Activated CD4-positive, CD25-positive, alpha-beta regulatory T cell (primary cell): ENCODE data around the gene SIRT3.
A peak's percentile ranks its signal among the peaks of the same experiment; 100 is the strongest.

ENCODE experiments used
- DNase-seq, 4 experiments: peaks; one replicate each; lab custom pipeline; 2025; lab: John Stamatoyannopoulos, UW

SIRT3 gene

DNA sequence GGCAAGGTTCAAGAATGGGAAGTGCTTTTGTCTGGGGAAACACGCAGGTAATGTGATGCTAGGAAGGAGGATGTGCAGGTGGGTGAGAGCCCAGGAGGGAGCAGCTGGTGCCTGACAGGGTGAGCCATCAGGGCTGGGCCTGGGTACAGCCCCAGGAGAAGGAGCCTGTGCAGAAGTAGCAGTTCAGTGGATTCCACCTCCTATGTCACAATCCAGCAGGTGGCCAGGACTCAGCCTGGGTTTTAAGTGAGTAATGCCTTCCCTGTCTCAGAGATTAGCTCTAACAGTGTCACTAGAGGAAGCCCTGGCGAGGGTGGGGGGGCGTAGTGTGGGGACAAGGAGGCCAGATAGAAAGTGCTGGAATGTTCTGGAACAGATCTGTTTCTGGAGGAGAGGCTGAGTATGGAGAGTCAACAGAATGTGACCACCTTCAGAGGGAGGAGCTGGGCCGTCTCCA, 20.5 kb downstream of the SIRT3 start:
- no peak for DNase-seq

DNA sequence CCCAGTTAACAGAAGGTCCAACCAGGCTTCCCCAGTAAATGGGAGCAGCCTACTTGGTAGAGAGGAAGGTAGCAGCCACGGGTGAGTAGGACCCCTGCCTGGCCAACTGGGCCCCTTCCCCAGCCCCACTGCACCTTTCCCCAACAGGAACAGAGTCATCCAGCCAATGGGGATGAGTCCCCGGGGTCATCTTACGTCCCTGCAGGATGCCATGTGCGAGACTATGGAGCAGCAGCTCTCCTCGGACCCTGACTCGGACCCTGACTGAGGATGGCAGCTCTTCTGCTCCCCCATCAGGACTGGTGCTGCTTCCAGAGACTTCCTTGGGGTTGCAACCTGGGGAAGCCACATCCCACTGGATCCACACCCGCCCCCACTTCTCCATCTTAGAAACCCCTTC, 22.1 kb downstream of the SIRT3 start:
- no peak for DNase-seq

DNA sequence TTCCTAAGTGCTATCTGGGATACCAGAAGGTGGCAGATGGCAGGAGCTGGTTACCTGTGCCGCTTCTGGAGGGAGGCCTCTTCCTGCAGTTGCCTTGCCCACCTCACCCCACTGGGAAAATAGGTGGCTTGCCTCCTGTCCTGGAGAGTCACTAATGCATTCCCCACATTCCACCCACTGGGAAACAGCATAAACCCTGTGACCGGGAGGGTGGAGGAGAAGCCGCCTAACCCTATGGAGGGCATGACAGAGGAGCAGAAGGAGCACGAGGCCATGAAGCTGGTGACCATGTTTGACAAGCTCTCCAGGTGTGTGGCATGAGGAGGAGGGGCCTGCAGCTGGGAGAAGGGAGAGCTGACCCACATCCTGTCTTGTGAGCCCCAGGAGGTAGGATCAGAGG, 23.0 kb downstream of the SIRT3 start:
- no peak for DNase-seq

DNA sequence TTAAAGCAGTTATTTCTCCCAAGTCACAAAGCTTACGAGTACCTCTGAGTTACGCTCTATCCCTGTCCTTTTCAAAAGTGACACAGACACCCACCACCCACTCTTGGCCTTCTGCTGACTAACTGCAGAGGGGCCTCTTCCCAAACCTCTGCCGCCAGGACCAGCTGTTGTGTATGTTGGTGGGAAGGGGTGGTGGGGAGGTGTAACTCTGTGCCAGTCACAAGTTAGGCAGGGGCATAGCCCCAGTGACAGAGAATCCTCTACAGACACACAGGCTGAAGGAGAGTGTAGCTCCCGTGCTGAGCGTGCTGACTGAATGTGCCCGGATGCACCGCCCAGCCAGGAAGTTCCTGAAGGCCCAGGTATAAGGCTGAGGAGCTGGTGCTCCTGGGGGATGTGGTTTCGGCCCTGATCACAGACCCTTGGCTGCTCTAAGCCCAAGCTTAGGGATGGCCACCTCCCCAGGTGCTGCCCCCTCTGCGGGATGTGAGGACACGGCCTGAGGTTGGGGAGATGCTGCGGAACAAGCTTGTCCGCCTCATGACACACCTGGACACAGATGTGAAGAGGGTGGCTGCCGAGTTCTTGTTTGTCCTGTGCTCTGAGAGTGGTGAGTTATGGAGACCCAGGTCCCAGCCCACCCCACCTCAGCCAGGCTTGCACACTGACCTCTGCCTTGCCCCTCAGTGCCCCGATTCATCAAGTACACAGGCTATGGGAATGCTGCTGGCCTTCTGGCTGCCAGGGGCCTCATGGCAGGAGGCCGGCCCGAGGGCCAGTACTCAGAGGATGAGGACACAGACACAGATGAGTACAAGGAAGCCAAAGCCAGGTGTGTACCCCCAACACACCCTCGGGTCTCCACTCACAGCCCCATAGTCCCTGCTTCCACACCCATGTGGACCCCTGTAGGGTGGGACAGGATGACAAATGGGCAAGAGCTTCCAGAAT, 23.7 kb downstream of the SIRT3 start:
- DNase-seq, result no peak

DNA sequence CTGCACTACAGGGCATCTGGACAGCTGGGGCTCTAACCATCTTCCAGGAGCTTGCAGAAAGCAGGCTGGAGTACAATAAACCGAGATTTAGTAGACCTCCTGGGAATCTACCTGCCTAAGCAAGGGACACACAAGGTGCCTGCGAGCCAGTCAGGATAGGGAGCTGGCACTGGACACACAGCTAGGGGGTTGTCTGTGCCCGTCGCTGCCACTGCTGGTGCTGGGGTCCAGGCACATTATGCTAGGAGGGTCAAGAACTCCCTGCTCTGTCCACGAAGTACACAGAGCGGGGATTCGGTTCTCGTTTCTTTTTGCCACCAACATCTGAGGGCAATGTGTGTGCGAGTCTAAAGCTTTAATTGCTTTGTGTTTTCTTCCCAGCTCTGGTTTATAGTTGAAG, 24.4 kb downstream of the SIRT3 start:
- no peak for DNase-seq

DNA sequence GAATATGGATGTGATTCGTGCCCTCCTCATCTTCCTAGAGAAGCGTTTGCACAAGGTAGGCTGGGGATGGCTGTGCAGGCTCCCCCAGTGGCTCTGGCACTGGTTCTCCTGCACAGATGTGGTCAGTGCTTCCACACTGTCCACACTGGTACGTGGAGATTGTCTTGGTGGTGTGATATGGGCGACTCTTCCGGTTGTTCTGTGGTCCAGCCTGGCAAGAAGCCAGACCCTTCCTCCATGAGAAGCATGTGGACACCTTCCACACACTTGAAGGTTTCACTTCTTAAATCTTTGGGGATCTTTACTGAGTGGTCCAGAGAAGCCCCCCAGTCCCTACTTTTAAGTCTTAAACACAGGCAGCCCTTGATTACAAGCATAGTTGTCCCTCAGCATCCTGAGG, 24.8 kb downstream of the SIRT3 start:
- DNase-seq, result no peak

DNA sequence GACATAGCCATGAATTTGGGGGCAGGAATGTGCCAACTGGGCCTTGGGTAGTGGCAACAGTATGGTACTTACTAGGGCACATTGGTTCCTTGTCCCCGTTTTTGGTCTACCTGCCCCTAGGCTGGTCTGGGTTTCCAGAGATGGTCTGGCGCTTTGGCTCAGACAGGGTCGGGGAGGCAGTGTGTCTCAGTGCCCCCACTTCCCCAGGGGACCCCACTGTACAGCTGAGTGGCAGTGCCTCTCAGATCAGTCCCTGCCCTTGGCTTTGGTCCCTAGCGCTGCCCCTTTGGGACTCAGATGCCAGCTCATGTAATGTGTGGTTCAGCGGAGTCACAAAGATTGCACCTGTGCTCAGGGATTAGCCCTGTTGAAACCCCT, 25.4 kb downstream of the SIRT3 start:
- DNase-seq, result no peak

DNA sequence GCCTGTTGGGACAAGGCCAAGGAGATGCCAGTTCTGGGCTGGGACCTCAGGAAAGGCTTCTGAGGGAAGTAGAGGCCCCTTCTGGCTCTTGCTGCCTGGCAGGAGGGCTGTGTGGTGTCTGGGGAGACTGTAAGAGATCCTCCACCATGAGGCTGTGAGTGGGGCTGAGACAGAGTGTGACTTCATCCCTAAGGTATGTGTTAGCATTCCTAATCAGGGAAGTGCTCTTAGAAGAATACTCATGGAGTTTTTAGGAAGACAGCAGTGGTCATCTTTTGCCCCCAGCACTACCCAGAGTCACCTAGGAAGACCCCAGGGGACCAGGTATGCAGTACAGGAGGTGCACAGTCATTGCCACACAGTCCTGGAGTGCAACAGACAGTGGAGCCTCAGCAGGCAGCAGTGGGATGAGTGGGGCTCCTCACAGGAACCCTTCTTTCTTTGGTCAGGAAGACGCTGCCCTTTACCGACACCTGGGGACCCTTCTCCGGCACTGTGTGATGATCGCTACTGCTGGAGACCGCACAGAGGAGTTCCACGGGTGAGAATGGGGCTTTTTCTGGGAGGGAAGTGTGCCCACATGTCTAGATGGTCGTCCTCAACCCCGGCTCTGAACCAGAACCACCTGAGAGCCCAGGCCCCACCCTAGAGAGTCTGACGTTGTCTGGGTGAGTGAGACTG, 25.9 kb downstream of the SIRT3 start:
- no peak for DNase-seq

DNA sequence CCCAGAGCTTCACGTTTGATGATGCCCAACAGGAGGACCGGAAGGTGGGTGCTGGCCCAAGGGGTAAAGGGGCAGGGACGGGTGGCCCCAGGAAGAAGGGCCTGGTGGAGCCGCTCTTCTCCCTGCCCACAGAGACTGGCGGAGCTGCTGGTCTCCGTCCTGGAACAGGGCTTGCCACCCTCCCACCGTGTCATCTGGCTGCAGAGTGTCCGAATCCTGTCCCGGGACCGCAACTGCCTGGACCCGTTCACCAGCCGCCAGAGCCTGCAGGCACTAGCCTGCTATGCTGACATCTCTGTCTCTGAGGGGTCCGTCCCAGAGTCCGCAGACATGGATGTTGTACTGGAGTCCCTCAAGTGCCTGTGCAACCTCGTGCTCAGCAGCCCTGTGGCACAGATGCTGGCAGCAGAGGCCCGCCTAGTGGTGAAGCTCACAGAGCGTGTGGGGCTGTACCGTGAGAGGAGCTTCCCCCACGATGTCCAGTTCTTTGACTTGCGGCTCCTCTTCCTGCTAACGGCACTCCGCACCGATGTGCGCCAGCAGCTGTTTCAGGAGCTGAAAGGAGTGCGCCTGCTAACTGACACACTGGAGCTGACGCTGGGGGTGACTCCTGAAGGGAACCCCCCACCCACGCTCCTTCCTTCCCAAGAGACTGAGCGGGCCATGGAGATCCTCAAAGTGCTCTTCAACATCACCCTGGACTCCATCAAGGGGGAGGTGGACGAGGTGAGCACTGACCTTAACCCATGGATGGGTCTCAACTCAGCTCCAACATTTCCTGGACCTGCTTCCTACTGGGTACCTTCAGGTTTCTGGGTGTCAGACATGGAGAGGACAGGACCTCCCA, 26.6 kb downstream of the SIRT3 start:
- DNase-seq, result no peak

DNA sequence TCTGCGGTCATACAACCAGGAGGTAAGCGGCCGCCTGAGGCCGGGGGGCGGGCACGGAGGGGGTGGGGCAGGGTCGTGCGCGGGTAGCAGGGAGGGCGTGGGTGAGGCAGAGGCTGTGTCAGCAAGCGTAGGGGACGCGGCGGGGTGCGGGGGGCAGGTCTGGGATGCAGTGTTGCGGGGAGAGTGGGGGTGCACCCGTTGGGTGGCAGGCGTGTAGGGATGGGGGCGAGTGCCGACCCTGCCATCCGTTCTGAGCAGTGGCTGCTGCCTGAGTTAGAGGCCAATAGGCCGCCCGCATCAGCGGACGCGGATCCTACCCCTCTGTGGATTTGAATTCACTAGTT, 27.3 kb downstream of the SIRT3 start:
- DNase-seq, result no peak

DNA sequence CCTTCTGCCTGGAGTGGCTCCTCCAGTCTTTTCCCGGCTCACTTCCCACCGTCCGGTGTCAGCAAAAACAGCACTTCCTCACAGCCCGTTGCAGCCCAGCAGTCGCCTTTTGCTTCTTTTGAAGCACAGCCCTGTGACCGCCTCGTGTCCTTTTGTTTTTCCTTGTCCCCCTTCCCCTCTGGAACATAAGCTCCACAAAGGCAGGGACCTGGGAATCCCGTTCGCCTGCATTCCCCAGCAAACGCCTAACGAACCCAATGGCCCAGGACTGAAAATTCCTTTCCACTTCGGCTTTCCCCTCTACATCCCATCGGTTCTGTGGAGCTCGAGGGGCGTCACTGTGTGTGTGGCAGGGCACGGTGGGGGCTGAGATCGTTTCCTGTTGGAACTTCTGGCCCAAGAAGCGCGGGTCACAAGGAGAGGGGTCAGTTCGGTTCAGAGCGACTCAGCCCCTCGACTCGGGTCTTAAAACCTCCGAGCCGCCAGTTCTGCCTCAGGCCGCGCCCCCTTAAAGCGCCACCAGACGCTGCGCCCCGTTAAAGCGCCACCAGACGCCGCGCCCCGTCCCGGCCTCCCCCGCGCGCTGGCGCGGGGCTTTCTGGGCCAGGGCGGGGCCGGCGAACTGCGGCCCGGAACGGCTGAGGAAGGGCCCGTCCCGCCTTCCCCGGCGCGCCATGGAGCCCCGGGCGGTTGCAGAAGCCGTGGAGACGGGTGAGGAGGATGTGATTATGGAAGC, 27.8 kb downstream of the SIRT3 start:
- DNase-seq, result peak; percentile 62 to 72 (median 66)

DNA sequence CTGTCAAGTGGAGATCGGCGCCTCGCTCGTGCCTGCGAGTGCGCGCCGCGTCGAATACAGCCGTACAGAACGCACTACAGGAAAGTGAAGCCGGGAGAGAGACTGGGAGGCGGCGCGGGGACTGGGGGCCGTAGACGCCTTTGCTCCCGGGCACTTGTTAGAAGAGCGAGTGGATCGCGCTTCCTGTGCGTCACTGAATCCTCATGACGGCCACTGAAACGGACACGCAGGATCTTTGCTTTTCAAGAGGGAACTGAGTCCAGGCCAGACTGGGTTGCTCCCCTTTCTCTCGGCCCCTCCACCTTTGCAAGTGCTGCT, 28.3 kb downstream of the SIRT3 start:
- DNase-seq, result no peak

DNA sequence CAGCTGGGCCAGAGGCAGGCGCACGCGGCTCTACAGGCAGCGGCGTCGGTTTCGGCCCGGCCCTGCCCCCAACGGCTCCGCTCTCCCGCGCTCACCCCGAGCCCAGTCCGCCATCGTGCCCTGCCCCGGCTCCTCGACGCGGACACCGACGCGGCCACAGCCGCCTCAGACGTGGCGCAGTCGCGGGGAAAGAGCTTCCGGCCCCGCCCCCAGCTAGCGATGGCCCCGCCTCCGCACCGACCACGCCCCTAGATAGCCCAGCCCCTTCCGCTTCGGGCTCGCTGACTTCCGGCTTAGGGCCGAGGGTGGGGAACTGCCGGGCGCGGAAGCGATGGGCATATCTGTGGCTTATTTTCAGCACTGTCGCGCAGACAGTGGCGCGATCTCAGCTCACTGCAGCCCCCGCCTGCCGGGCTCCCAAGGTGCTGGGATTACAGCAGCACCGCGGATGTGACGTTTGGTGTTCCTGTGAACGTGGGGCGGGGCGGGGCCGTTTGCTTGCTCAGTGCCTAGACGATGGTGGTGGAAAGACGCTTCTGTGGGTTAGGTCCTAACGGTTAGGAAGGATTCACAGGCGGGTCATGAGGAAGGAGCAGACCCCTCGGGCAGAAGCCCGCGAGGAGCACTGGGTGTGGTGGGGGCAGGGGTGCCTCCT, 28.8 kb downstream of the SIRT3 start, which contains the start of the genes BET1L and RIC8A:
TSS of gene BET1L (minus strand) at position 192 of the 655 bp plus-strand sequence. CDS start at position 114, 78 bp downstream.
TSS of gene RIC8A (plus strand) at position 501 of the 655 bp plus-strand sequence. CDS start 1,147 bp downstream, outside the sequence.
- DNase-seq, result peak; percentile 91 to 100 (median 96)

DNA sequence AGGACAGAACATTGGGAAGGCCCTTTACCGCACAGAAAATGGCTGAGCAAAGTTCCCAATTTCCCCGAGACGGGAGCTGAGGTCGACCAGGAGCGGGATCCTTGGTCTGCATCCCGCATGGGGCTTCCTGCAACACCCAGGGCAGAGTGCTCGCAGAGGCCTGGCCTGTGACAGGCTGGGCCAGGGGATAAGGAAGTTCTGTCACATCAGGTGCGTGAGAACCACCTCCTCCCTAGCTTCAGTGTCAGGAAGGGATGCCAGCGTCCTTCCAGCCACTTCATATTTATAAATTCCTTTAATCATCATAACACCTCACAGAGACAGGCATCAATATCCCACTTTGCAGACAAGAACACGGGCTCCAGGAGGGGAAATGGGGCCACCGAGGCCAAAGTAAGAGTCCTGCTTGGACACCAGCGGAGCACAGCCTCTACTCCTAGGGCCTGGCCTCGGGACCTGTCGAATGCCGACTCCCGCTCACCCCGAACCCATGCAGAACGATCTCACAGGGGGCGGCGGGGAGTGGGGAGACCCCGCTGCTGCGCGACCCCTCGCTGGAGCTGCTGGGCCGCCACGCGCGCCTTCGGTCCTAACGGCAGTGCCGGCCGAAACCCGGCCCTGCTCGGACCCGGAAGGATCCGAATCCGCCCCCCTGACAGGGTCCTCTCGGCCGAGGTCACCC, 29.5 kb downstream of the SIRT3 start:
- DNase-seq, result no peak

DNA sequence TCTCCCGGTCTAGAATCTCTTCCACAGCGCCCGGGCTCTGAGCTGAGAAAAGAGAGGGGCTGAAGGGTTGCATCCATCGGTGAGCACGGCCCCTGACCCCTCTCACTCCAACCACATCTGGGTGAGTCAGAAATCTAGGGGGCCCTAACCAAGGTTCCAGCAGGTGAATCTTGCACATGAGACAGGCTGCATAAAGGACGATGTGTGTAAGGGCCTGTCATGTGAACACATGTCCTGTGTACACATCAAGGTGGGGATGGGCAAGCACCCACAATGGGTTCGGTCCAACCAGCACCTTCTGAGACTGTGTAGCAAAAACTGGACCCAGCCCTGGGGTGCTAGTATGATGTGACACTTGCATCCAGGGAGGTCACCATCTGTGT, 30.1 kb downstream of the SIRT3 start:
- DNase-seq, result no peak

DNA sequence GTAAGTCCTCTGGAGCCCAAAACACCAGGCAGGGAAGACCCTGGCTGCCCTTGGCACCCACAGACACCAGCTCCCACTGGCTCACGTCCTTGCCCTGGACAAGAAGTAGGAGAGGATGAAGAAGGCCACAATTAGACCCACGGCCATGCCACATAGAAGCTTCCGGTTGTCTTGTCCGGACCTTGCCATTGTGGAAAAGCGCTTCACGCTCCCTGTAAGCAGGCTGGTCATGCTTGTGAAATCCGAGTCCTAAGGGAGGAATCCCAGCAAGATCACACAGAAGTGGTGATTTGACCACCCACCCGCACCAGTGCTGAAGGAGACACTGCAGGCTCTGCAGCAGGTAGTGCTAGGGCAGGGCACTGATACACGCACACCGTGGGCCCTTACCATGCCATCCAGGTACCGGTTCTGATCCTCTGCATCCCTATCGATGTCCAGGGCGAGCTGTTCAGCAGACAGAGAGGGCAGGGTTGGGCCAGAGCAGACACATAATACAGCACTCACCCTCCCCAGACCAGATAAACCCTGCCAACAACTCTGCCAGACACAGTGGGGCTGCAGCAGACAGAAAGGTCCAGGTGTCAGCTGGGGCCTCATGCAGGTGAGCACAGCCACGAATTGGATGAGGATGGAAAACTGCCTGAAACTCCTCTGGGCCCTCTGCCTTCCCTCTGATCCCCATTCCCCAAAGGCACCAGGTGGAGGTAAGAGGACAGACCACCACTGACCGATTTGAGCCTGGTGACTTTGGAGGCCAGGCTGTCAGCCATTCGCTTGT, 30.7 kb downstream of the SIRT3 start:
- DNase-seq, result no peak

DNA sequence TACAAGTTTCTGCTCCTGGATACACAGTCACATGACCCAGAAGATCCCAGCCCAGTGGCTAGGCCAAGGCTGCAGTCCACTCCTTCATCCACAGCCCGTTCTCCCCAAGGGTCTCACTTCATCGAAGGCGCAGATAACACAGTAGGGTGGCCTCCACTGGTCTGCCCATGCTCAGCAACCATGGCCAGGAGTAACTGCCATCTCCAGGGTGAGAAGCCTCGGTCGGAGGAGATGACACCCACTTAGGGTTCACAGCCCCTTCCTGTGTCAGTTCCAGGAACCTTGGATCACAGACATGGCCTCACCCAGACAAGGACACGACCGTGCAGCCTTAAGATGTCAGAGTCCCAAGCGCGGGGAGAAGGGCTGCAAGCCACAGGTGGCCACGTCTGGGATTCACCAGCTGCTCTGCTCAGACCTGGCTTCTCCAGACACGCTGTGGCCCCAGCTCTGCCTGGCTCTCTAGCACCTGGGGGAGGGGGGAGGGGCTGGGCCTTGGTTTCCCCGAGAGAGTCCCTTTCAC, 31.5 kb downstream of the SIRT3 start:
- DNase-seq, result no peak

DNA sequence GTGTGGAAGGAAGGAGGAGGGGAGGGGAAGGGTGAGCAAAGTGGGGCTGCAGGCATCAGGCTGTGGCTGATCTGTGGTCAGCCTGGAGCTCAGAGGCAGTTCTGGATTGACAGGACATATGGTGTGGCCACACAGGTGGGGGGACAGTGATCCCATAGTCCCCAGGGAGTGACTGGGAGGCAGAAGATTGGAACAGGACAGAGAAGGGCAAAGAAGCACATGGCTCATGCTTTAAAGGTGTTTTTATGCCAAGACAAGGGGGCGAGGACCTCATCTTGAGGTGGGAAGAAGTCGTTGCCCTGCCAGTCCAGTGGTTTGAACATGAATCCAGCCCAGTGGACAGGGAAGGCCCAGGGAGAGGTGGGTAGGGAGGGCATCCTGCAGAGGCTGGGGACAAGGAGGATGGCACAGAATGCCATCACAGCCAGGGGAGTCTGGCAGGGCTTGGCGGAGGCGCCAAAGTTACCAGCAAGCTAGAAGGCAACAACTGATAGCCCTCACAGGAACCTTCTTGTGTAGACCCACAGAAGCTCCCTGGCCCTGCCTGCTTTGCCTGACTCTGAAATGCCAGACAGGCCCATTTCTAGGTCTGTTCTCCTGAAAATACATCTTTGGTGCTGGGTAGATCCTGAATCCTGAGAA, 32.1 kb downstream of the SIRT3 start:
- DNase-seq, result no peak
